GM12873 (cell line): ENCODE results near the gene SHISA6.

ENCODE experiments used
- TF ChIP-seq, protein P1 (sequence below): IDR thresholded peaks from 2 replicates; pipeline ENCODE4 v1.5.1; 2012; ENCODE audit warnings: low read depth, mild to moderate bottlenecking, moderate library complexity, low read length, control low read depth; ENCODE audit not compliant: insufficient read depth; ENCODE audit errors: missing control alignments

SHISA6 gene

DNA sequence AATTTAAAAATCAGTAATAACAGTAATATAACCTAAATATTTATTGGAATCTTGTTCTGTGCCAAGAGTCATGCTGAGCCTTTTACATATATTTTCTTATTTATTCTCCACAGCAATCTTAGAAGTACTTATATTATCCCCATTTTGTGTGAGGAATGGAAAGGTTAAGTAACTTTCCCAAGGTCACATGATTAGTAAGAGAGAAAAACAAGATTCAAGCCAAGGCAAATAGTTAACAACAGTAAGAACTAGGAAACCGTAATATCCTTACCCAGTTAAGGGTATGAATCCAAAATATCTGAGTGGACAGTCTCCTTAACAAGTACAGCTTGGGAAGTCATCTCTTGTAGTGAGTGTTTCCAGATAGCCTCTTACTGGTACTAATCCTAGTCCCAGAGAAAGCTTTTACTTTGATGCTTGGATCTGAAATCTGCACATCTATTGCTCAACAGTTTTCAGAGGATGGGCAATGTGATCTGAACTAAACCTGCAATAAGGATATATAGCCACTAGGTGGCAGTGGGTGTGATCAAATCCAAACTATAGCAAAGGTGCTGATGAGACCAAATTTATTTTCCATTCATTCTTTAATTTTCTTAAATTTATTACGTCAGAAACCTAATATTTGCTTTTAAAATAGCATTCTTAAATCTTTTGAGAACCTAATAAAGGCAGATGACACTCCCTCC lies 23.3 kb downstream of the SHISA6 start:
- TF ChIP-seq, protein P1, sequence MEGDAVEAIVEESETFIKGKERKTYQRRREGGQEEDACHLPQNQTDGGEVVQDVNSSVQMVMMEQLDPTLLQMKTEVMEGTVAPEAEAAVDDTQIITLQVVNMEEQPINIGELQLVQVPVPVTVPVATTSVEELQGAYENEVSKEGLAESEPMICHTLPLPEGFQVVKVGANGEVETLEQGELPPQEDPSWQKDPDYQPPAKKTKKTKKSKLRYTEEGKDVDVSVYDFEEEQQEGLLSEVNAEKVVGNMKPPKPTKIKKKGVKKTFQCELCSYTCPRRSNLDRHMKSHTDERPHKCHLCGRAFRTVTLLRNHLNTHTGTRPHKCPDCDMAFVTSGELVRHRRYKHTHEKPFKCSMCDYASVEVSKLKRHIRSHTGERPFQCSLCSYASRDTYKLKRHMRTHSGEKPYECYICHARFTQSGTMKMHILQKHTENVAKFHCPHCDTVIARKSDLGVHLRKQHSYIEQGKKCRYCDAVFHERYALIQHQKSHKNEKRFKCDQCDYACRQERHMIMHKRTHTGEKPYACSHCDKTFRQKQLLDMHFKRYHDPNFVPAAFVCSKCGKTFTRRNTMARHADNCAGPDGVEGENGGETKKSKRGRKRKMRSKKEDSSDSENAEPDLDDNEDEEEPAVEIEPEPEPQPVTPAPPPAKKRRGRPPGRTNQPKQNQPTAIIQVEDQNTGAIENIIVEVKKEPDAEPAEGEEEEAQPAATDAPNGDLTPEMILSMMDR = peak; percentile 48

DNA sequence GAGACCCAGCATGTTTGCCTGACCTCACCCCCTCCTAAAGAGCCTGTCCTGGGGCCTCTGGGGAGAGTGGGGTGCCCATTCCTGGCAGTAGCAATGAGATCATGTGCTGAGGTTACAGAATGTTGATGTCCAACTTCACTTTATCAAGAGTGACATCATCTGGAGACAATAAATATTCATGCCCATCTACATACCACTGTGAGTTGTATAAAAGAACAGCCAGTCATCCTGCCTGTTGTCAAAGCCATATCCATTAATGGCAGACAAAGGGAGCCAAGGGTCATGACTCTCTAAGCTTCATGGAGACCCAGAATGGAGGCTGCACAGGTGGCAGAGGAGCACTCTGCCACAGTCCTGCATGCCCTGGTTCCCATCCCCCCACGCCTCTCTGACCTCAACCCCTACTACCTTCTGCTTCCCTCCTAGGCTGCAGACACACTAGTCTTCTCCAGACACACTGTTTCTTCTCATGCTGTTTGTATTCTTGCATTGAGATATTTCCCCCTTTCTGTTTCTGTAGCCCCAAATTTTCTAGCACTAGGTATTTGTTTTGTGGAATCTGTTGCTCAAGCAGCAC lies 27.1 kb downstream of the SHISA6 start:
- TF ChIP-seq, protein P1 = no peak

DNA sequence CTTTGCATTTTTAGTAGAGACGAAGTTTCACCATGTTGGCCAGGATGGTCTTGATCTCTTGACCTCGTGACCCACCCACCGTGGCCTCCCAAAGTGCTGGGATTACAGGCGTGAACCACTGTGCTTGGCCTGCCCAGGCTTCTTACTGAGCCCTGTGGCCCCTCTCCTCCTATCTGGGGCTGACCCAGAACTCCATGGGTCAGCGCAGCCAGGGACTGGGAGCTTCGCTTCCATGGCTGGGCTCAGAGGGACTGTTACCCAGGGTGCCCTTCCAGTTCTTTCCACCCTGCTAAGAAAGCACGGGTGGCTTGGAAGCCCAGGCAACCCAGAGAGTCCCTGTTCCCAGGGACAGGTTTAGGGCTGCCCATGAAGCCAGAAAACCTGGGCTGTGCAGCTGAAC lies 28.2 kb downstream of the SHISA6 start:
- TF ChIP-seq, protein P1 = no peak

DNA sequence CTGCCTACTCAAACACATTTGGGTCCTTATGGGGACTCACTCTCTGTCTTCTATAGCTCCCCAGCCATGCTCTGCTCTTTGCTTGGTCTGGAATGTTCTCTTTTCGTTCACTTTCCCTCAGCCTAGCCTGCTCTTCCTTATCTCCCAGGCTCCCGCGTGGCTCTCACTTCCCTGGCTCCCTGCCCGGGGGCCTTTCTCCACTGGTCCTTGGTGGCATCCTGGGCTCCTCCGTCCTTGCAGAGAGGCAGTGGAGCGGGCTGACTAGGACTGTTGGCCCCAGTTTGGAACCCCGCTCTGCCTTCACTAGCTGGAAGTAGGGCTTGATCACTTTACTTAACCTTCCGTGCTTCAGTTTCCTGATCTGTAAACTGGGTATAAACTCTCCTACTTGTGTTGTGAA lies 31.2 kb downstream of the SHISA6 start:
- TF ChIP-seq, protein P1 = no peak

DNA sequence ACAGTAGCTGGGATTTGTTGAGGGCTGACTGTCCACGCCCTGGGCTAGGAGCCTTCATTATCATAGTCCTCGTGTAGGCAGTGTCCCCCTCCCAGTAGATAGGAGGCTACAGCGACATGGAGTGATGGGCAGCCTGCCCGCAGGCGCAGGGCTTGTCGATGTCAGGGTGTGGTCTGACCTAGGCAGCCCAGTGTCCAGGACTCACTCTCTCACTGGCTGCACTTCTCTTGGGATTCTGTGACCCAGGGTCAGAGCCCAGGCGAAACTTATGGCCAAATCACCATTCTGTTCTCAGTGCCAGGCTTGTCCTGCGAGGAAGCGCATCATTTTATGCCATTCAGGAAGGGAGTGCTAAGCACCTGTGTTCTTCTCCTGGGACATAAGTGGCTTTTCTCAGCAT lies 32.6 kb downstream of the SHISA6 start:
- TF ChIP-seq, protein P1 = no peak

DNA sequence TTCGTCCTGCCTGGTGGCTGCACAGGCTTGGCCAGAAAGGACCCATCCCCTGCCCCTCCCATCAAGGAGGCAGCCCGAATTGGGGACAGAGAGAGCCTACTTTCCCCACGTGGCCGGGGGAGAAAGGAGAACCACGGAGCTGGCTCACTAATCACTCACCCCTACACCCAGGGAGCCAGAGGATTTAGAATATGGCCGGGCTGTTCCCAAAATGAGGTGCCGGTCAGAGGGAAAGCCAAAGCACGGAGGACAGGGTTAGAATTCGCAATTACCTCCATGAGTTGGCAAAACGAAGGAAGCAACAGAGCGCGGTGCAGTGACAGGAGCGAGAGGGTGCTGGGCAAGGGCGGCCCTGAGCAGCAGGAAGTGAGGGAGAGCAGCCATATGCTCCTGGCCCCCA lies 33.1 kb downstream of the SHISA6 start:
- TF ChIP-seq, protein P1 = no peak

DNA sequence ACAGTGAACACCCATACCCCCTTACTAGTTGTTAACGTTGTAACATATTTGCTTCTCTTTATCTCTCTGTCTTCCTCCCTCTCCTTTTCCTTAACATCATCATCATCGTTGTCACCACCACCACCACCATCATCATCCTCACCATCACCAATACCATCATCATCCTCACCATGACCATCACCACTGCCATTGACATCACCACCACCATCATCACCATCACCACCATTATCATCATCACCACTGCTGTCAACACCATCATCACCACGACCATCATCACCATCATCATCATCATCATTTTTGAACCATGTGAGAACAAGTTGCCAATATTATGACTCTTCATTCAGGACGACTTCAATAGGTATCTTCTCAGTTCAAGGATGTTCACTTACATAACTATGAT lies 35.5 kb downstream of the SHISA6 start:
- TF ChIP-seq, protein P1 = no peak
